ENCODE data around the gene NSDHL.

DNA sequence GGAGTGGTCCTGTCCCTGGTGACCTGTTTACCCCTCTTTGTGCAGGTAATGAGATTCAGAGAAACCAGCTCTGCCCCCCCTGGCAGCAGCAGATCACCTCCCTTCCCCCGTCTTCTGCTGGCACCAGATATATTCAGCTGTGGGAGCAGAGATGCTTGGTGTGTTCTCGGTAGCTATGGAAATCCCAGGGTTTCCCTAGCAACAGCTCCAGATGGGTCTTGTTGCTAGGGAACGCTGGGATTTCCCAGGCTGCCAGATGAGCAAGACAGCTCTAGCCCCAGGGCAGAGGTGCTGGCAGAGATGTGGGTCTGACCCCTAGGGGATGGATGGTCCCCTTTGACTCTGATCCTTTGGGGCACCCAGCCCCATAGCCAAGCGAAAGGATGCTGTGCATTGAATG is 20.5 kb upstream of the NSDHL start:
- TF ChIP-seq, protein P1, sequence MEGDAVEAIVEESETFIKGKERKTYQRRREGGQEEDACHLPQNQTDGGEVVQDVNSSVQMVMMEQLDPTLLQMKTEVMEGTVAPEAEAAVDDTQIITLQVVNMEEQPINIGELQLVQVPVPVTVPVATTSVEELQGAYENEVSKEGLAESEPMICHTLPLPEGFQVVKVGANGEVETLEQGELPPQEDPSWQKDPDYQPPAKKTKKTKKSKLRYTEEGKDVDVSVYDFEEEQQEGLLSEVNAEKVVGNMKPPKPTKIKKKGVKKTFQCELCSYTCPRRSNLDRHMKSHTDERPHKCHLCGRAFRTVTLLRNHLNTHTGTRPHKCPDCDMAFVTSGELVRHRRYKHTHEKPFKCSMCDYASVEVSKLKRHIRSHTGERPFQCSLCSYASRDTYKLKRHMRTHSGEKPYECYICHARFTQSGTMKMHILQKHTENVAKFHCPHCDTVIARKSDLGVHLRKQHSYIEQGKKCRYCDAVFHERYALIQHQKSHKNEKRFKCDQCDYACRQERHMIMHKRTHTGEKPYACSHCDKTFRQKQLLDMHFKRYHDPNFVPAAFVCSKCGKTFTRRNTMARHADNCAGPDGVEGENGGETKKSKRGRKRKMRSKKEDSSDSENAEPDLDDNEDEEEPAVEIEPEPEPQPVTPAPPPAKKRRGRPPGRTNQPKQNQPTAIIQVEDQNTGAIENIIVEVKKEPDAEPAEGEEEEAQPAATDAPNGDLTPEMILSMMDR (IDR thresholded peaks at IDR 0.05): no peak
- TF ChIP-seq EP300 (IDR thresholded peaks at IDR 0.05): no peak
- TF ChIP-seq POLR2A (IDR thresholded peaks at IDR 0.05): no peak
- no peak for TF ChIP-seq POLR2AphosphoS5 (IDR thresholded peaks at IDR 0.05)

All from sigmoid colon (tissue), 4 donors.